Occipital lobe (tissue), 1 donor: ENCODE data around the gene SPATA32. TPM values are rescaled to one million over a fixed set of nuclear protein-coding genes. Genes with fewer than 3 reads are reported as not detected.

Experiments
- total RNA-seq: library from RNA; depleted of rRNA; stranded (reverse); fragments of >200 nt; gene quantifications from one replicate; pipeline ENCODE4 v1.2.3, GENCODE V29; 2014

SPATA32 gene
- total RNA-seq, 1 donor from 2014 or later = not detected

Other genes with a start within 250 kb of the SPATA32 start
- gene DCAKD, start 210.5 kb downstream of the SPATA32 start, total RNA-seq = 47.6 TPM
- 27.9 TPM for gene NMT1, start 200.8 kb downstream of the SPATA32 start, total RNA-seq
- gene PLCD3, start 129.6 kb downstream of the SPATA32 start, total RNA-seq = 3.1 TPM
- 3.0 TPM for gene ACBD4, start 126.4 kb downstream of the SPATA32 start, total RNA-seq
- 8.0 TPM for gene HEXIM1, start 113.6 kb downstream of the SPATA32 start, total RNA-seq
- gene HEXIM2, start 100.2 kb downstream of the SPATA32 start, total RNA-seq = 8.1 TPM
- 1.9 TPM for gene FMNL1, start 40.2 kb downstream of the SPATA32 start, total RNA-seq
- 1.2 TPM for gene MAP3K14, start 54.9 kb upstream of the SPATA32 start, total RNA-seq
- 2.0 TPM for gene ARHGAP27, start 170.8 kb upstream of the SPATA32 start, total RNA-seq
- gene PLEKHM1, start 228.6 kb upstream of the SPATA32 start, total RNA-seq = 18.7 TPM